A673 (cell line): ENCODE results near the gene THRB. TPM values are rescaled to one million over a fixed set of nuclear protein-coding genes. Genes with fewer than 3 reads are reported as not detected.

Experiments
- BruUV-seq: library from RNA; stranded (reverse); fragments of 400-500 nt; replicated peaks from 2 replicates; lab custom pipeline; 2021; lab: Mats Ljungman, UMichigan
- CTCF ChIA-PET: fragments of 300-600 bp; sonication (Branson Sonifier 250); formaldehyde crosslinking; loops from one replicate; lab custom pipeline; 2022; ENCODE audit warnings: antibody characterized with exemption; lab: Charles Lee
- POLR2A ChIA-PET: fragments of 300-600 bp; sonication (Branson Sonifier 250); formaldehyde crosslinking; loops from one replicate; lab custom pipeline; 2022; ENCODE audit warnings: antibody characterized with exemption; ENCODE audit not compliant: low non-redundant PET; lab: Charles Lee
- DNase-seq: peaks from one replicate; pipeline ENCODE4 v3.0.0-alpha.2; 2015; ENCODE audit warnings: low spot score
- H3K27ac ChIP-seq: fragments of 200-600 bp; sonication (generic); 2 replicates; pipeline ENCODE4 v1.5.1; 2016; ENCODE audit warnings: mixed run types, low read depth, mild to moderate bottlenecking, mixed read lengths, antibody characterized with exemption, low read length; ENCODE audit not compliant: poor library complexity, severe bottlenecking
- H3K27me3 ChIP-seq: fragments of 200-600 bp; sonication (generic); replicated peaks from 2 replicates; pipeline ENCODE4 v1.6.1; 2017; ENCODE audit warnings: mixed run types, low read depth, mild to moderate bottlenecking, mixed read lengths, antibody characterized with exemption, low read length; ENCODE audit not compliant: insufficient read depth, poor library complexity
- H3K36me3 ChIP-seq: fragments of 200-600 bp; sonication (generic); 2 replicates; pipeline ENCODE4 v1.6.1; 2016; ENCODE audit warnings: mixed run types, mild to moderate bottlenecking, mixed read lengths, antibody characterized with exemption, low read length; ENCODE audit not compliant: insufficient read depth, poor library complexity, severe bottlenecking
- H3K4me1 ChIP-seq: fragments of 200-600 bp; sonication (generic); 2 replicates; pipeline ENCODE4 v1.6.1; 2017; ENCODE audit warnings: mixed run types, mild to moderate bottlenecking, mixed read lengths, antibody characterized with exemption, low read length; ENCODE audit not compliant: insufficient read depth, poor library complexity, severe bottlenecking
- H3K4me3 ChIP-seq: fragments of 200-600 bp; sonication (generic); 2 replicates; pipeline ENCODE4 v1.5.1; 2016; ENCODE audit warnings: low read depth, mixed run types, mild to moderate bottlenecking, mixed read lengths, low read length; ENCODE audit not compliant: poor library complexity, severe bottlenecking
- H3K9me3 ChIP-seq: fragments of 200-600 bp; sonication (generic); 2 replicates; pipeline ENCODE4 v1.6.1; 2016; ENCODE audit warnings: mixed run types, low read depth, mild to moderate bottlenecking, mixed read lengths, antibody characterized with exemption, low read length; ENCODE audit not compliant: poor library complexity, severe bottlenecking
- EZH2 ChIP-seq: fragments of 200-600 bp; sonication (generic); IDR thresholded peaks from 2 replicates; pipeline ENCODE4 v1.6.1; 2017; ENCODE audit warnings: borderline replicate concordance, low read depth, mild to moderate bottlenecking, mixed read lengths, antibody characterized with exemption, low read length; ENCODE audit not compliant: poor library complexity, severe bottlenecking
- intact Hi-C: fragments of 100-400 bp; cut with micrococcal nuclease; formaldehyde crosslinking; loops from one replicate; pipeline ENCODE4 v1.10.0; 2022; ENCODE audit not compliant: unreplicated experiment
- total RNA-seq: library from RNA; stranded (reverse); gene quantifications from 2 replicates; pipeline ENCODE4 v1.2.3, GENCODE V29; 2021
- TF ChIP-seq, protein P1 (sequence below): fragments of 300-800, 200-600 bp; sonication (generic); conservative IDR thresholded peaks from 2 replicates; pipeline ENCODE4 v1.5.1; 2017; ENCODE audit warnings: low read depth, mild to moderate bottlenecking, antibody characterized with exemption, low read length, moderate library complexity, mixed read lengths

The THRB gene
- total RNA-seq, 1 experiment from 2014 or later, result 0.11 TPM

DNA sequence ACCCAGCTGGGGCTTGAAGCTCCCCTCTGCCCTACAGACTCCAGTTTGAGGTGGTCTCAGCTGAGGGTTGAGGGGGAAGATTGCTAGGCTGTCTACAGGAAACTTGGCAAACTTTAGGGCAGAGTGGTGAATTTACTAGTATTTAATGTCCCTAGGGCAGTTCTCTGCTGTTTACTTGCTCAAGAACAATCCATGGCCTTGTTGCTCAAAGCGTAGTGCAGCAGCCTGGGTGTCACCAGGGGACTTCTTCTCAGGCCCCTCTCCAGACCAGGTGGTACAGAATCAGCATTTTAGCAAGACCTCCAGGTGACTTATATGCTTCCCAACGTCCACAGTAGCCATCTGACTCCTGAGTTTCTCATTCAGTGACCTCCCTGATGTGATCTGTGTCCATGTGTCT, 360.7 kb downstream of the THRB start:
- H3K4me1 ChIP-seq, result no peaks in the 10 kb centered on the region
- no peaks in the 10 kb centered on the region for H3K9me3 ChIP-seq
- H3K27me3 ChIP-seq, result no peaks in the 10 kb centered on the region
- no peak overlapping the region for H3K27ac ChIP-seq
- CTCF ChIA-PET, result no interaction called here
- intact Hi-C loops, result no loop called here
- no peaks in the 10 kb centered on the region for H3K36me3 ChIP-seq
- no peak for DNase-seq
- no TSS peak for BruUV-seq
- TF ChIP-seq EZH2, result no peak
- TF ChIP-seq, protein P1, sequence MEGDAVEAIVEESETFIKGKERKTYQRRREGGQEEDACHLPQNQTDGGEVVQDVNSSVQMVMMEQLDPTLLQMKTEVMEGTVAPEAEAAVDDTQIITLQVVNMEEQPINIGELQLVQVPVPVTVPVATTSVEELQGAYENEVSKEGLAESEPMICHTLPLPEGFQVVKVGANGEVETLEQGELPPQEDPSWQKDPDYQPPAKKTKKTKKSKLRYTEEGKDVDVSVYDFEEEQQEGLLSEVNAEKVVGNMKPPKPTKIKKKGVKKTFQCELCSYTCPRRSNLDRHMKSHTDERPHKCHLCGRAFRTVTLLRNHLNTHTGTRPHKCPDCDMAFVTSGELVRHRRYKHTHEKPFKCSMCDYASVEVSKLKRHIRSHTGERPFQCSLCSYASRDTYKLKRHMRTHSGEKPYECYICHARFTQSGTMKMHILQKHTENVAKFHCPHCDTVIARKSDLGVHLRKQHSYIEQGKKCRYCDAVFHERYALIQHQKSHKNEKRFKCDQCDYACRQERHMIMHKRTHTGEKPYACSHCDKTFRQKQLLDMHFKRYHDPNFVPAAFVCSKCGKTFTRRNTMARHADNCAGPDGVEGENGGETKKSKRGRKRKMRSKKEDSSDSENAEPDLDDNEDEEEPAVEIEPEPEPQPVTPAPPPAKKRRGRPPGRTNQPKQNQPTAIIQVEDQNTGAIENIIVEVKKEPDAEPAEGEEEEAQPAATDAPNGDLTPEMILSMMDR, result no peak
- H3K4me3 ChIP-seq, result no peak overlapping the region
- POLR2A ChIA-PET, result no interaction called here

DNA sequence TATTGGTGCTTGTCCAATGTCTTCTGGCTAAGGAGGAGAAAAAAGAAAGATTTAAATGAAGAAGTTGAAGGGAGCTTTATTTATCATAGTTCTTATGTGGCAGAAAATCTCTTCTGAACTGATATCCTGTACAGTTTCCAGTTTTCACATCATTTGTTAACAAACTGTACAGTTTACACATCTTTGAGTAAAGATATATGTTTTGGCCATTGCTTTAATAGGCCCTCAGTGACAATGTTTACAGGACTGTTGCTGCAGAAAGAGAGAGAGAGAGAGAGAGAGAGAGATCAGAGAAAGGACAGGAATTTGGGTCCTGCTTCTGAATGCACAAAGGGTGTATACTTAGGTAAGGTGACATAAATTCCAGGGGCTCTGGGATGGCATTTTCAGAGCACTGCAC, 361.2 kb downstream of the THRB start:
- BruUV-seq, result no TSS peak
- no peak for TF ChIP-seq EZH2
- TF ChIP-seq, protein P1, result no peak

DNA sequence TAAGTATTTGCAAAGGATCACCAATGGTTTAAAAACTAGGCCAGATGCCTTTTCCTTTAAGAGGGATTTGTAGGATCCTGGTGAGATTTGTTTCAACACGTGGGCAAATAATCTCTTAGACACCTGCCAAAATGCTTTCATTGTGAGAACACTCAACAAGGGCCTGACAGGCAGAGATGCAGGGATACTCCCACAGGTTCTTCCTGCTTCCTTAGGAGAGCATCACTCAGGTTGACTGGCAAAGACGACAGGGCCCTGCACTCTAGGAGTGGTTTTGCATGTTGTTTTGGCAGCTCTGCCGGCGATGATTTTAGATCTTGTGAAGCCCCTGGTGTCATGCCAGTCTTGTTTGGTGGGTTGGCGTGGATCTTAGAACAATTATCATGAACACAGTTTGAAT, 365.1 kb downstream of the THRB start:
- H3K27me3 ChIP-seq, result no peaks in the 10 kb centered on the region
- no peaks in the 10 kb centered on the region for H3K36me3 ChIP-seq
- H3K4me1 ChIP-seq, result no peaks in the 10 kb centered on the region
- no peak overlapping the region for H3K4me3 ChIP-seq
- H3K27ac ChIP-seq, result no peak overlapping the region
- ChIA-PET POLR2A (no interaction called here), CTCF (no interaction called here)
- no TSS peak for BruUV-seq
- TF ChIP-seq EZH2, result no peak
- TF ChIP-seq, protein P1, result no peak
- intact Hi-C loops, result no loop called here
- no peak for DNase-seq
- no peaks in the 10 kb centered on the region for H3K9me3 ChIP-seq

More for the DNA sequence above, 361.2 kb downstream of the THRB start:
- Histone ChIP-seq H3K4me1 (no peaks in the 10 kb centered on the region), H3K27me3 (no peaks in the 10 kb centered on the region), H3K36me3 (no peaks in the 10 kb centered on the region), H3K9me3 (no peaks in the 10 kb centered on the region), H3K27ac (no peak overlapping the region), H3K4me3 (no peak overlapping the region)
- DNase-seq, result no peak
- intact Hi-C loops, result no loop called here
- ChIA-PET CTCF (no interaction called here), POLR2A (no interaction called here)
